AG04449 (cell line): ENCODE results near the gene ZFP91.

Source experiments
- CTCF ChIA-PET: fragments of 350-600 bp; formaldehyde crosslinking; extraction: SDS; loops from one replicate; lab custom pipeline; 2021; ENCODE audit warnings: antibody characterized with exemption; lab: Yijun Ruan, JAX
- POLR2A ChIA-PET: fragments of 400-600, 350-600 bp; formaldehyde crosslinking; extraction: SDS; loops from one replicate; lab custom pipeline; 2020; ENCODE audit warnings: antibody characterized with exemption, inconsistent platforms; lab: Yijun Ruan, JAX
- DNase-seq: peaks from one replicate; pipeline ENCODE4 v3.0.0-alpha.2; 2010; ENCODE audit warnings: low read depth, low spot score
- H3K4me3 ChIP-seq: 2 replicates; pipeline ENCODE4 v1.5.1; 2011; ENCODE audit warnings: low read depth, mild to moderate bottlenecking, control low read depth, low read length
- TF ChIP-seq, protein P1 (sequence below): IDR thresholded peaks from one replicate; pipeline ENCODE4 v1.5.1; 2011; ENCODE audit warnings: mild to moderate bottlenecking, moderate library complexity, low read length, control low read depth, inconsistent platforms; ENCODE audit not compliant: insufficient read depth; ENCODE audit errors: missing control alignments

Gene ZFP91

DNA sequence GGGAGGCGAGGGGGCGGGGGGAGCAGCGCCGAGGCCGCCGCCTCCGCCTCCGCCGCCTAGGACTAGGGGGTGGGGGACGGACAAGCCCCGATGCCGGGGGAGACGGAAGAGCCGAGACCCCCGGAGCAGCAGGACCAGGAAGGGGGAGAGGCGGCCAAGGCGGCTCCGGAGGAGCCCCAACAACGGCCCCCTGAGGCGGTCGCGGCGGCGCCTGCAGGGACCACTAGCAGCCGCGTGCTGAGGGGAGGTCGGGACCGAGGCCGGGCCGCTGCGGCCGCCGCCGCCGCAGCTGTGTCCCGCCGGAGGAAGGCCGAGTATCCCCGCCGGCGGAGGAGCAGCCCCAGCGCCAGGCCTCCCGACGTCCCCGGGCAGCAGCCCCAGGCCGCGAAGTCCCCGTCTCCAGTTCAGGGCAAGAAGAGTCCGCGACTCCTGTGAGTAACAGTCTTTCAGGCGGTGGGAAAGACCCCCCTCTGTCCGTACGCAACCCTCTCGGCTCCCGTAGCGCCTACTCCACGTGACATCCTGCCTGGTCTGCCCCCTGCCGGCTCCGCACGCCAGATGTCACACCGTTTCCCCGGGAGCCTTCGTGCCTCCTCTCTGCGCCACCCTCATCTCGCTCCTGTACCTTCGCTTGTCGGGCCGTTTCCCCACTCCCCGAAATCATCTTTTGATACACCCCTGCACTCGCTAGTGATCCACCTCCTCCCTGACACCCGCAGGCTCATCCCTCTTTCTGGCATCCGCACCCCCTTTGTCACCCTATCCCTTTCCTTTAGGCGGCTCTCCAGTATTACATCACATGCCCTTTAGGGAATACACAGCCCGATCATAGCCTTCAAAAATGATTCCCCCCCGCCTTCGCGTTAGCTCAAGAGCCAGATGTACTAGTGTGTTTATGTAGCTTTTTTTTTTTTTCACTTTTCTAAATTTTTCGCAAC is 598 bp downstream of the ZFP91 start:
- H3K4me3 ChIP-seq = peak overlapping the region; percentile 93
- ChIA-PET POLR2A (no interaction called here), CTCF (interaction anchor here (0.9 to 5.9 kb wide), 4 partner anchors 9 to 49 kb away, joined by 3 to 44 read pairs (median 5); no protein-coding TSS in a partner anchor)
- DNase-seq = no peak
- TF ChIP-seq, protein P1, sequence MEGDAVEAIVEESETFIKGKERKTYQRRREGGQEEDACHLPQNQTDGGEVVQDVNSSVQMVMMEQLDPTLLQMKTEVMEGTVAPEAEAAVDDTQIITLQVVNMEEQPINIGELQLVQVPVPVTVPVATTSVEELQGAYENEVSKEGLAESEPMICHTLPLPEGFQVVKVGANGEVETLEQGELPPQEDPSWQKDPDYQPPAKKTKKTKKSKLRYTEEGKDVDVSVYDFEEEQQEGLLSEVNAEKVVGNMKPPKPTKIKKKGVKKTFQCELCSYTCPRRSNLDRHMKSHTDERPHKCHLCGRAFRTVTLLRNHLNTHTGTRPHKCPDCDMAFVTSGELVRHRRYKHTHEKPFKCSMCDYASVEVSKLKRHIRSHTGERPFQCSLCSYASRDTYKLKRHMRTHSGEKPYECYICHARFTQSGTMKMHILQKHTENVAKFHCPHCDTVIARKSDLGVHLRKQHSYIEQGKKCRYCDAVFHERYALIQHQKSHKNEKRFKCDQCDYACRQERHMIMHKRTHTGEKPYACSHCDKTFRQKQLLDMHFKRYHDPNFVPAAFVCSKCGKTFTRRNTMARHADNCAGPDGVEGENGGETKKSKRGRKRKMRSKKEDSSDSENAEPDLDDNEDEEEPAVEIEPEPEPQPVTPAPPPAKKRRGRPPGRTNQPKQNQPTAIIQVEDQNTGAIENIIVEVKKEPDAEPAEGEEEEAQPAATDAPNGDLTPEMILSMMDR = peak; percentile 94

DNA sequence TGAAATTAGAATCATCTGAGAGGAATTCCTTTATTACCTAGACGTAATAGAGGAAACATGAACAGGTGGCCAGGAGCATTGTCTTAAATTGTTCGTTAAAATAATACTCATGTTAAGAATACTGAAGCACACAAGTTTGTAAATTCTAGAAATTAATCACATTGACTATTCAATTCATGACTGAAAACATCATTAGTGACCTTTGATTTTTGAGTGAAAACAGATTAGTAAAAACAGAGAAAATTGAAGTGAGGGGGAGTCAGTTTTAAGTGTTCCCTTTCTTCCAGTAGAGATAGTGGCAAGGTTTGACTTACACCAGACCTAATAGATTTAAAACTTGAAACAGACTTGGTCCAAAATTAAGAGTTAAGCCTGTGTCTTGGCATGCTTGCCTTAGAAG is 1.4 kb downstream of the ZFP91 start:
- ChIA-PET CTCF (interaction anchor here (0.9 to 5.9 kb wide), 4 partner anchors 8 to 49 kb away, joined by 3 to 44 read pairs (median 5); no protein-coding TSS in a partner anchor), POLR2A (no interaction called here)
- no peak for DNase-seq
- TF ChIP-seq, protein P1 = no peak
- peak overlapping the region; percentile 93 for H3K4me3 ChIP-seq

DNA sequence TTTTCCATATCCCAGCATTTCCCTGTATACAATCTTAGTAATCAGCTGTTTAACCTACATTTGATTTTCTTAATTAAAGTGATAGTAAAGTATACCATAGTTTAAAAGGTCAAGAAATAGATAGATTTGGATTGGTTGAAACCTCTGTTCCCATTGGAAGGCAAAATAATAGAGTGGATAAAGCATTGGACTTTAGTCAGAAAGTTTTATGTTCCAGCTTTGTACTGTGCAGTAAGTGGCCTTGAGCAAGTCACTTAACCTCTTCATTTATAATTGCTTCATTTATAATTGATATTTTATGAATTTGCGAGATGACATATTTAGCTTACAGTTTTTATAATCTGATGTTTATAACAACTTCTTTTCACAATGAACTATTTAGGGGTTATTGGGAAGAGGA is 3.6 kb downstream of the ZFP91 start:
- TF ChIP-seq, protein P1 = no peak
- POLR2A ChIA-PET = no interaction called here
- CTCF ChIA-PET = interaction anchor here (1.2 to 3.5 kb wide), 3 partner anchors 12 to 47 kb away, joined by 5 to 15 read pairs (median 6); no protein-coding TSS in a partner anchor

DNA sequence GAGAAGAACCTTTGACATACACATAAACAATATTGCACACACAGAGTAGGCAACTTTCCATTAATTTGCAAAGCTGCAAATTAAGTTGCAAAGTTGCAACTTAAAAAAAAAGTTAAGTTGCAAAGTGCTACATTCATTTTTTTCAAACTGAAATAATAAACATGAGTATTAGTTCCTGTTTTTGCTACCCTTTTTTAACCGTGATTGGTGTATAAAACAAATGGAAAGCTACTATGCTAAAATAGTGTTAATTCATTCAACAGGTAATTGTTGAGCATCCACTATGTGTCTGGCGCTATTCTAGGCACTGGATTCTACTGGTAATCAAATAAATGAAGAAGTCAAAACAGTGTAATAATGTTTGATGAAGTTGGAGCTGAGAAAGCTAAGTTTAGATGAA is 8.1 kb downstream of the ZFP91 start:
- ChIA-PET CTCF (interaction anchor here (1.0 kb wide), 1 partner anchor 40 kb away, joined by 3 read pairs; no protein-coding TSS in a partner anchor), POLR2A (interaction anchor here (0.7 kb wide), 1 partner anchor 10 kb away, joined by 3 read pairs; no protein-coding TSS in a partner anchor)
- TF ChIP-seq, protein P1 = no peak
- no peak for DNase-seq
- H3K4me3 ChIP-seq = no peak overlapping the region

More for the DNA sequence above, 3.6 kb downstream of the ZFP91 start:
- DNase-seq = no peak
- H3K4me3 ChIP-seq = no peak overlapping the region

DNA sequence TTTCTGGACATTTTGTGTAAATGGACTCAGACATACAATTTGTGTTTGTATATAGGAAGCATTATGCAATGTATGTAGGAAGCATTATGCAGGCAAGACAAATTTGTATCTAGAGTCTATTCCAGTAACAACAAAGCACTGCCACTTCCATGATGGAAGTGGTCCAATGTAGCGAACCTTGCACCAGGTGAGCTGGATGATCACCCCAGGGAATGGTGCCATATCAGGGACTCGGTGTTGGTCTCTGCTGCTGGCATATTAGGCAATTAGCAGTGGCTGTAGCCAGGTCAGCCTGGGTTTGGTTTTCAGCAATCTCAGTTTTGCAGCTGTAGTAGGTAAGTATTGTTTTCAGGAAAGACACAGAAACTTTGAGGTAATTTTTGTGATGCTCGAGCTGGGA is 12.8 kb downstream of the ZFP91 start:
- no peak for DNase-seq
- H3K4me3 ChIP-seq = no peak overlapping the region
- TF ChIP-seq, protein P1 = no peak
- ChIA-PET CTCF (interaction anchor here (1.0 kb wide), 1 partner anchor 38 kb away, joined by 5 read pairs; no protein-coding TSS in a partner anchor), POLR2A (no interaction called here)
